PC-9 (cell line): ENCODE data around the gene SLC7A14.

ENCODE experiments used
- CTCF ChIP-seq: fragments of 200-600 bp; sonication (generic); conservative IDR thresholded peaks from 2 replicates; pipeline ENCODE4 v1.6.1; 2017; ENCODE audit warnings: mixed run types, antibody characterized with exemption, mild to moderate bottlenecking, moderate library complexity
- EZH2 ChIP-seq: fragments of 200-600 bp; sonication (generic); IDR thresholded peaks from 2 replicates; pipeline ENCODE4 v1.8.0; 2017; ENCODE audit warnings: antibody characterized with exemption, low read depth

GRCh38 chr3:170413291-170413690 is 172.6 kb downstream of the SLC7A14 start:
- no peak for TF ChIP-seq CTCF
- no peak for TF ChIP-seq EZH2
